C4-2B (cell line): ENCODE measurements around the gene APBA3.

ENCODE experiments used
- ZFX ChIP-seq: fragments of 450-650 bp; IDR thresholded peaks from 2 replicates; pipeline ENCODE4 v1.6.1; 2017
- TF ChIP-seq, protein P1 (sequence below): fragments of 450-650 bp; conservative IDR thresholded peaks from 2 replicates; pipeline ENCODE4 v1.5.1; 2017; ENCODE audit warnings: mild to moderate bottlenecking

DNA sequence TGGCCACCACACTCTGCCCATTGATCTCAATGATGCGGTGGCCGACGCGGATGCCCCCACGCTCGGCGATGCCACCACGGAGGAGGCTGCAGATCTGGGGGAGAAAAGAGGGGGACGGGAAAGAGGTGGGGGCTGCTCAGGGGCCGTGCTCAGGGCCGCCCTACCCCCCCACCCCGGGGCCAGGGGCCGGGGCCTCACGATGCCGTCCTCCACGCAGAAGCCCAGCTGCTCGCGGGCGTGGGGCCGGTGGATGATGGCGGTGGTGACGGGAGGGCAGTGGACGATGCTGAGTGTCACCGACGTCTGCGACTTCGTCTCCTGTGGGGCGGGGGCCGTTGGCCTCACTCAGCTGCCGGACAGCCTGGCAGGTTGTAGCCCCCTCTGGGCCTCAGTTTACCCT is 10.3 kb downstream of the APBA3 start:
- TF ChIP-seq, protein P1, sequence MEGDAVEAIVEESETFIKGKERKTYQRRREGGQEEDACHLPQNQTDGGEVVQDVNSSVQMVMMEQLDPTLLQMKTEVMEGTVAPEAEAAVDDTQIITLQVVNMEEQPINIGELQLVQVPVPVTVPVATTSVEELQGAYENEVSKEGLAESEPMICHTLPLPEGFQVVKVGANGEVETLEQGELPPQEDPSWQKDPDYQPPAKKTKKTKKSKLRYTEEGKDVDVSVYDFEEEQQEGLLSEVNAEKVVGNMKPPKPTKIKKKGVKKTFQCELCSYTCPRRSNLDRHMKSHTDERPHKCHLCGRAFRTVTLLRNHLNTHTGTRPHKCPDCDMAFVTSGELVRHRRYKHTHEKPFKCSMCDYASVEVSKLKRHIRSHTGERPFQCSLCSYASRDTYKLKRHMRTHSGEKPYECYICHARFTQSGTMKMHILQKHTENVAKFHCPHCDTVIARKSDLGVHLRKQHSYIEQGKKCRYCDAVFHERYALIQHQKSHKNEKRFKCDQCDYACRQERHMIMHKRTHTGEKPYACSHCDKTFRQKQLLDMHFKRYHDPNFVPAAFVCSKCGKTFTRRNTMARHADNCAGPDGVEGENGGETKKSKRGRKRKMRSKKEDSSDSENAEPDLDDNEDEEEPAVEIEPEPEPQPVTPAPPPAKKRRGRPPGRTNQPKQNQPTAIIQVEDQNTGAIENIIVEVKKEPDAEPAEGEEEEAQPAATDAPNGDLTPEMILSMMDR, result no peak
- no peak for TF ChIP-seq ZFX
